GM21390 (cell line): Measurements from ENCODE around the gene KCNMA1.

Source experiments
- ATAC-seq: cut with Tn5 transposase; IDR thresholded peaks from one replicate; pipeline ENCODE4 v1.9.1; 2021; ENCODE audit not compliant: unreplicated experiment

The KCNMA1 gene

DNA sequence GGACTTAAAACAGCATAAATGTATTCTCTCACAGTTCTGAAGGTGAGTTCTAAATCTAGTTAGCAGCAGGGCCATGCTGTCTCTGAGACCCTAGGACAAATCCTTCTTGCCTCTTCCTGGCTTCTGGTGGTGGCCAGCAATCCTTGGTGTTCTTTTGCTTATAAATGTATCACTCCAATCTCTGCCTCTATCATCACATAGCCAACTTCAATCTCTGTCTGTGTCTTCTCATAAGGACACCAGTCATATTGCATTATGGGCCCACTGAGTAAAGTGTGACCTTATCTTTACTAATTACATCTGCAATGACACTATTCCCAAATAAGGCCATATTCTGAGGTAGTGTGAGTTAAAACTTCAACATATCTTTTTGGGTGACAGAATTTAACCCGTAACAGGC, 778.9 kb downstream of the KCNMA1 start:
- no peak for ATAC-seq

- no peak for ATAC-seq
Measured at GRCh38 chr10:76840802-76841201, 796.8 kb downstream of the KCNMA1 start.

DNA sequence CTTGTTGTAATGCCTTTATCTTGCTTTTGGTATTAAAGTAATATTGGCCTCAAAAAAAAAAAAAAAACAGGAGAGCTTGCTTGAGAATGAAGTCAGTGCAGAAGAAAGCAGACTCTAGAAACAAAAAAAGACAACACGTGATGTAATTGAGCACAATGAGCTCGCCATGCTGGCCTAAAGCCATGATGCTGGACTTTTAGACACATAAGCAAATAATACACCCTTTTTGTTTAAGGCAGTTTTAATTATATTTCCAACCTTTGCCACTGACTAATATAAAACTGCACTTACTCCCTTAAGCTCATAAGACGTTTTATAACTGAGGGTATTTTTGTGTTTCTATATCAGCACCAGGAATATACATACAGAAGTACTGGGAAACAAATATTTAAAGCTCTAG, 798.3 kb downstream of the KCNMA1 start:
- ATAC-seq: no peak

GRCh38 chr10:76830218-76830617, 807.4 kb downstream of the KCNMA1 start:
- no peak for ATAC-seq

GRCh38 chr10:76829724-76830123, 807.9 kb downstream of the KCNMA1 start:
- no peak for ATAC-seq
